ENCODE results near the gene SLC27A4.
A peak's percentile ranks its signal among the peaks of the same experiment; 100 is the strongest.

Gene SLC27A4

DNA sequence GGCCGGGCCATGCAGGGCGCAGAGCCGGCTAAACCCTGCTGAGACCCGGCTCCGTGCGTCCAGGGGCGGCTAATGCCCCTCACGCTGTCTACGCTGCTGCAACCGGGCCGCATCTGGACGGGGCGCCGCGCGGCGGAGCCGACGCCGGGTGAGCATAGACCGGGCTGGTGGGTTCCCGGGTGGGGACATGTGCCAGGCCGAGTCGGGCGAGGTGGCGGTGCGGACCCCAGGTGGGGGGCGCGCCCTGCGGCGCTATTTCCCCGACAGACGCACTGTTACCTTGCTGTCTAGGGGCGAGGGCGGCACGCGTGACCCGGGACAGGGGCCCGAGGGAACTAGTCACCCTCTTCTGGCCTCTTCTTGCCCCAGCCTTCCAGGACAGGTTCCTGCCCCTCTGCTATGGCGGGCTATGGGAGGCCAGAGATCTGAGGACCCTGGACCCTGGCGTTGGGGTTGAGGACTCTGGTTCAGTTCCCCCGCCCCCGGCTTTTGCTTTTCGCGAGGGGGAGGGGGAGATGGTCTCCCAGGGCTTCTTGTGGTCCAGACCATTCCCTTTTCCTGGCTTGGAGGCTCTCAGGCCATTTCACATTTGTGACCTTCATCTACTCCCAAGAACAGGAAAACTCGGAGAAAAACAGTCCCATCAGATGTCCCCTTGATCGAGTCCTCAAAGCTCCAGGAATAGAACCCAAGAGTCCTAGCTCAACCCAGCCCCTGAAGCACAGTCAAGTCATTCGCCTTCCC lies 536 bp downstream of the SLC27A4 start:
- DNase-seq (ENCODE audit: low read depth), result no peak
- H3K4me3 ChIP-seq (ENCODE audit: low read length), result peak overlapping the region; percentile 67
- TF ChIP-seq, protein P1, sequence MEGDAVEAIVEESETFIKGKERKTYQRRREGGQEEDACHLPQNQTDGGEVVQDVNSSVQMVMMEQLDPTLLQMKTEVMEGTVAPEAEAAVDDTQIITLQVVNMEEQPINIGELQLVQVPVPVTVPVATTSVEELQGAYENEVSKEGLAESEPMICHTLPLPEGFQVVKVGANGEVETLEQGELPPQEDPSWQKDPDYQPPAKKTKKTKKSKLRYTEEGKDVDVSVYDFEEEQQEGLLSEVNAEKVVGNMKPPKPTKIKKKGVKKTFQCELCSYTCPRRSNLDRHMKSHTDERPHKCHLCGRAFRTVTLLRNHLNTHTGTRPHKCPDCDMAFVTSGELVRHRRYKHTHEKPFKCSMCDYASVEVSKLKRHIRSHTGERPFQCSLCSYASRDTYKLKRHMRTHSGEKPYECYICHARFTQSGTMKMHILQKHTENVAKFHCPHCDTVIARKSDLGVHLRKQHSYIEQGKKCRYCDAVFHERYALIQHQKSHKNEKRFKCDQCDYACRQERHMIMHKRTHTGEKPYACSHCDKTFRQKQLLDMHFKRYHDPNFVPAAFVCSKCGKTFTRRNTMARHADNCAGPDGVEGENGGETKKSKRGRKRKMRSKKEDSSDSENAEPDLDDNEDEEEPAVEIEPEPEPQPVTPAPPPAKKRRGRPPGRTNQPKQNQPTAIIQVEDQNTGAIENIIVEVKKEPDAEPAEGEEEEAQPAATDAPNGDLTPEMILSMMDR (conservative IDR thresholded peaks at IDR 0.05; ENCODE audit: low read depth, low read length), result no peak

DNA sequence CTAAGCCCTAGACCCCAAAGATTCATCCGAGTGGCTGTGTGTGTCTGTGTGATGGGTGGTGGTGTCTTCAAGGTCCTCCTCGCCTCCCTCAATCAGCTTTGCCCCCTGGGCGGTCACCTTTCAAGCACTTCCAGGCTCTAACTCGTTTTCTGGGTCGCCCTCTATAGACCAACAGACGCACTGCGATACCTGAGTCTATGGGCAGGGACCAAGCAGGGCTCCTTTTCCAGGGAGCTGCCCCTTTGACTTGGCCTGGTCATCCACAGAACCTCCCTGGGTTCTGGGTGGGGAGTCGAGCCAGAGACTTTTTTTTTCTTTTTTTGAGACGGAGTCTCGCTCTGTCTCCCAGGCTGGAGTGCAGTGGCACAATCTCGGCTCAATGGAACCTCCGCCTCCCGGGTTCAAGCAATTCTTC lies 1.1 kb downstream of the SLC27A4 start:
- TF ChIP-seq, protein P1 (conservative IDR thresholded peaks at IDR 0.05; ENCODE audit: low read depth, low read length), result peak; percentile 72
- H3K4me3 ChIP-seq (ENCODE audit: low read length), result peak overlapping the region; percentile 67
- DNase-seq (ENCODE audit: low read depth), result no peak

DNA sequence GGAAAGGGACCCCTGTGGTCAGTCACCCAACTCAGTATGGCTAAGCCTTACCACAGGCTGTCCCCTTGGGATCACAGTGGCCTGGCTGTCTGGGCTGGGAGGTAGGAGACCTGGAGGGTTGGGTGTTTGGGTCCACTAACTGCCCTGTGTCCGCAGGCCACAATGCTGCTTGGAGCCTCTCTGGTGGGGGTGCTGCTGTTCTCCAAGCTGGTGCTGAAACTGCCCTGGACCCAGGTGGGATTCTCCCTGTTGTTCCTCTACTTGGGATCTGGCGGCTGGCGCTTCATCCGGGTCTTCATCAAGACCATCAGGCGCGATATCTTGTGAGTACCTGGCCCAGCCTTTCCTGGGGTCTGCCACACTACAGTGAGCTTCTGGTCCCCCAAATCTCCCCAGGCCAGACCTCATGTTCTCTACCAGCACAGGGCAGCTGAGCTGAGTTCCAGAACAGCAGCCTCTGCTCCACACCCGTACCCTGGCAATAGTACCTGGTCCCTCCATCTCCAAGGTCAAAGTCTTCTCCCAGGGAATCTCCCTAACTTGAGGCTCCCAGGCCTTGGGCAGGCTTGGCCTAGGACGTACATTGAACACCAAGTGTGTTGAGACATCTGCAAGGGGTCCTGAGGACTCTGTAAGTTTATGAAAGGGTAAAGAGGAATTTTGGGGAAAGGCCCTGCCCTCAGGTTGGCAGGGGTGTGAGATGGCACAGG lies 2.8 kb downstream of the SLC27A4 start:
- TF ChIP-seq, protein P1 (conservative IDR thresholded peaks at IDR 0.05; ENCODE audit: low read depth, low read length), result no peak
- no peak overlapping the region for H3K4me3 ChIP-seq (ENCODE audit: low read length)
- no peak for DNase-seq (ENCODE audit: low read depth)

DNA sequence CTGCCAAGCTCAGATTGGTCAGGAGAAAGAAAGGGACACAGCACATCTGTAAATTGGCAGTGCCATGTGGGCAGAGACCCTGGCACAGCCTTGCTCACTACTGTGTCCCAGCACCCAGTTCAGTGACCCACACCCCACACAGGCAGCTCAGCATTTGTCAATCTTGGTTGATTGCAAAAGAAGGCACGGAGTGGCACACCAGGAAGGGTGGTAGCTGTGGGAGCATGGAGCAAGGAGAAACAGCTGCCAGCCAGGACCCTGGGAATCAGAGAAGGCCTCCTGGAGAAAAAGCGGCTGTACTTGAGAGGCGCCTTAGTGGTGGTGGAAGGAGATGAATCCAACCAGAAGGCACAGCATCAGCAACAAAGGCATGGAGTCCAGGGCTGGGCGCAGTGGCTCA lies 3.5 kb downstream of the SLC27A4 start:
- H3K4me3 ChIP-seq (ENCODE audit: low read length), result no peak overlapping the region
- TF ChIP-seq, protein P1 (conservative IDR thresholded peaks at IDR 0.05; ENCODE audit: low read depth, low read length), result no peak
- DNase-seq (ENCODE audit: low read depth), result no peak

DNA sequence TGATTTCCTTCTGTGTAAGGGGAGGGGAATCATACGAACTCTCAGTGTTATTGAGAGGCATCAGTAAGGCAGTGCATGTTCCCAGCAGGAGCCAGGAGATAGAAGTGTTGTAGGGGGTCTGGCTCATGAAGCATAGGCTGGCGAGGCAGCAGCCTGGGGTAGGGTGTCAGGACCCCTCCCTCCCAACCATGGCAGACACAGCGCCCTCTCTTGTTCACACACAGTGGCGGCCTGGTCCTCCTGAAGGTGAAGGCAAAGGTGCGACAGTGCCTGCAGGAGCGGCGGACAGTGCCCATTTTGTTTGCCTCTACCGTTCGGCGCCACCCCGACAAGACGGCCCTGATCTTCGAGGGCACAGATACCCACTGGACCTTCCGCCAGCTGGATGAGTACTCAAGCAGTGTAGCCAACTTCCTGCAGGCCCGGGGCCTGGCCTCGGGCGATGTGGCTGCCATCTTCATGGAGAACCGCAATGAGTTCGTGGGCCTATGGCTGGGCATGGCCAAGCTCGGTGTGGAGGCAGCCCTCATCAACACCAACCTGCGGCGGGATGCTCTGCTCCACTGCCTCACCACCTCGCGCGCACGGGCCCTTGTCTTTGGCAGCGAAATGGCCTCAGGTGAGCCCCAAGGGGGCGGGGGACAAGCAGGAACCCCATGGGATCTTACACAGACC lies 4.7 kb downstream of the SLC27A4 start:
- no peak overlapping the region for H3K4me3 ChIP-seq (ENCODE audit: low read length)
- no peak for DNase-seq (ENCODE audit: low read depth)
- TF ChIP-seq, protein P1 (conservative IDR thresholded peaks at IDR 0.05; ENCODE audit: low read depth, low read length), result no peak

DNA sequence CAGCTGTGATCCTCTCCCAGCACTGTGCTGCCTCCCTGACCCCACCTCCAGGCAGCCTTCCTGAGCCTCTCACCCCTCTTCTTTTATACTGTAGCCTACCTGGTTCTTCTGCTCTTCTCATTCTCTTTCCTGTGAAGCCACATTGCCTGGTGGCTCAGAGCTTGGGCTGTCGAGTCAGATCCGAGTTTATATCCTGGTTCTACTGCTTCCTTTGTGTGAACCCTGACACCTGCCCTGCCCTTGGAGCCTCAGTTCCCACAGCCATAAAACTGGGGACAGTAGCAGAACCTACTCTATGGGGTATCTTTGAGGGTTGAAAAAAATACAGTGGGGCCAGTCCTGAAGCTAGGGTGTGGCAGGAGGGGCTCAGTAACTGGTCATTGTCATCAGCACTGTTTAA lies 8.8 kb downstream of the SLC27A4 start:
- H3K4me3 ChIP-seq (ENCODE audit: low read length), result no peak overlapping the region
- no peak for DNase-seq (ENCODE audit: low read depth)
- TF ChIP-seq, protein P1 (conservative IDR thresholded peaks at IDR 0.05; ENCODE audit: low read depth, low read length), result no peak
